HCT116 (cell line): Measurements from ENCODE around the gene SHC2.
A peak's percentile ranks its signal among the peaks of the same experiment; 100 is the strongest.

Source experiments
- EGR1 ChIP-seq: IDR thresholded peaks from 2 replicates; pipeline ENCODE4 v1.6.1; 2012; ENCODE audit warnings: low read depth
- POLR2A ChIP-seq: IDR thresholded peaks from 2 replicates; pipeline ENCODE4 v1.7.0; 2011; ENCODE audit warnings: borderline replicate concordance; ENCODE audit not compliant: insufficient read depth, insufficient read length; ENCODE audit errors: extremely low read depth
- POLR2AphosphoS5 ChIP-seq: IDR thresholded peaks from 2 replicates; pipeline ENCODE4 v1.6.1; 2011; ENCODE audit warnings: mild to moderate bottlenecking, low read depth, low read length, moderate library complexity
- TCF7L2 ChIP-seq: IDR thresholded peaks from 2 replicates; pipeline ENCODE4 v1.7.0; 2011; ENCODE audit warnings: borderline replicate concordance, inconsistent platforms; ENCODE audit not compliant: insufficient read depth, insufficient read length; ENCODE audit errors: extremely low read depth
- ZFX ChIP-seq: fragments of 450-650 bp; IDR thresholded peaks from 2 replicates; pipeline ENCODE4 v1.6.1; 2017
- TF ChIP-seq, protein P1 (sequence below), 3 experiments: fragments of 200-600 bp in 1 of 3; sonication (generic) in 1 of 3; IDR thresholded peaks in 2 of 3; conservative IDR thresholded peaks in 1 of 3; 2 replicates each; pipeline ENCODE4 v1.5.1; 2012 to 2017; ENCODE audit warnings: low read depth in 2 of 3, low read length in 2 of 3, antibody characterized with exemption in 1 of 3, borderline replicate concordance in 1 of 3, control low read depth in 1 of 3, mild to moderate bottlenecking in 1 of 3, mixed read lengths in 1 of 3, mixed run types in 1 of 3, moderate library complexity in 1 of 3; ENCODE audit not compliant: insufficient read depth in 1 of 3

DNA sequence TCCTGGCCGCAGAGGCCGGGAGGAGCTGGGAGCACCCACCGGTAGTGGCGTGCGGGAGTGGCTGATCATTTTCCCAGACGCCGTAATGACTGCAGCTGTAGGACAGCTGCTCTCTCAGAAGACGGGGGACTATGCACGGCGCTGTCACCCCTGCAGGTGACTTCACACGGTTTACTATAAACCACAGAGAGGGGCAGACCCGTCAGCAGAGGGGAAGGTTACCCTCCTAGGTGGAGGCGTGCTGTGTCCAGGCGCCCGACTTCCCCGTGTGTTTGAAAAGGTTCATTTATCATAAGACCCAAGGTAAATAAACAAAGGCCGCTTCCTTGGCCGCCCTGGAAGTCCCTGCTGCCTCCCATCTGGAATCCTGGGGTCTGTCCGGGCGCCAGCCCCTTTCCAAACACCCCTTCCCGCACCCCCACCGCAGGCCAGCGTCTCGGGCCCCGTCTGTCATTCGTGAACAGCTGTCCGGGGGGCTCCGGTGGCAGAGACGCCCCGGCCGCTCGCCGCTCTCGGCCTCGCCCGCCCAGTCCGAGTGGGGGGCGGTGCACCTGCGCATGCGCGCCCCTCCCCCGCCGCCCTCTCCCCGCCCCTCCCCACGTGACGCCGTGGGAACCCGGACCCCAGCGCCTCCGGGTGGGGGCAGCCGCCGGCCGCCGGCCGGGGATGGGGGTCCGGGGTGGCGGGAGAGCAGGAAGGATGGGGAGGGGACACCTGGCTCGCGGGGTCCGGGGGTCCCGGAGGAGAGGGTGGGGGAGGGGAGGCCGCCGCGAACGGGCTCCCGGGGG lies 915 bp downstream of the SHC2 start:
- TF ChIP-seq ZFX = no peak
- TF ChIP-seq POLR2A = no peak
- TF ChIP-seq, protein P1, sequence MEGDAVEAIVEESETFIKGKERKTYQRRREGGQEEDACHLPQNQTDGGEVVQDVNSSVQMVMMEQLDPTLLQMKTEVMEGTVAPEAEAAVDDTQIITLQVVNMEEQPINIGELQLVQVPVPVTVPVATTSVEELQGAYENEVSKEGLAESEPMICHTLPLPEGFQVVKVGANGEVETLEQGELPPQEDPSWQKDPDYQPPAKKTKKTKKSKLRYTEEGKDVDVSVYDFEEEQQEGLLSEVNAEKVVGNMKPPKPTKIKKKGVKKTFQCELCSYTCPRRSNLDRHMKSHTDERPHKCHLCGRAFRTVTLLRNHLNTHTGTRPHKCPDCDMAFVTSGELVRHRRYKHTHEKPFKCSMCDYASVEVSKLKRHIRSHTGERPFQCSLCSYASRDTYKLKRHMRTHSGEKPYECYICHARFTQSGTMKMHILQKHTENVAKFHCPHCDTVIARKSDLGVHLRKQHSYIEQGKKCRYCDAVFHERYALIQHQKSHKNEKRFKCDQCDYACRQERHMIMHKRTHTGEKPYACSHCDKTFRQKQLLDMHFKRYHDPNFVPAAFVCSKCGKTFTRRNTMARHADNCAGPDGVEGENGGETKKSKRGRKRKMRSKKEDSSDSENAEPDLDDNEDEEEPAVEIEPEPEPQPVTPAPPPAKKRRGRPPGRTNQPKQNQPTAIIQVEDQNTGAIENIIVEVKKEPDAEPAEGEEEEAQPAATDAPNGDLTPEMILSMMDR (IDR thresholded peaks at IDR 0.05 in 2 of 3, conservative IDR thresholded peaks at IDR 0.05 in 1 of 3; ENCODE audit: borderline replicate concordance in 1 of 3, insufficient read depth in 1 of 3, low read depth in 2 of 3, low read length in 2 of 3) = no peak
- peak; percentile 73 for TF ChIP-seq POLR2AphosphoS5
- TF ChIP-seq TCF7L2 = no peak
- TF ChIP-seq EGR1 = no peak; the same call in 1 of the 2 replicates
